ENCODE results near the gene ZFC3H1. TPM values are rescaled to one million over a fixed set of nuclear protein-coding genes. Genes with fewer than 3 reads are reported as not detected.

ZFC3H1 gene
- total and polyA plus RNA-seq, 5 experiments from 2014 or later = 19.1 to 118 (median 28.5) TPM

GRCh38 chr12:71666259-71666658, 2.6 kb upstream of the ZFC3H1 start:
- Mint-ChIP-seq H3K4me1 (peaks cover 20 to 49% (median 38%) of the 10 kb centered on the region in 4 donors), H3K4me3 (peak overlapping the region in 2 of 10 donors; percentile 14 to 96), H3K9me3 (peaks cover 0 to 9% (median 0%) of the 10 kb centered on the region in 9 donors), H3K27me3 (no peaks in the 10 kb centered on the region), H3K36me3 (peaks cover 0 to 15% (median 0%) of the 10 kb centered on the region in 3 donors), H3K27ac (peak overlapping the region; percentile 91 to 100 (median 99))
- POLR2A ChIA-PET = interaction anchor here (4.2 kb wide), 1 partner anchor 19 kb away, joined by 213 read pairs; the partner anchor contains the start of gene TMEM19
- DNase-seq (no peak), ATAC-seq (no peak)

GRCh38 chr12:71665090-71665463, 1.4 kb upstream of the ZFC3H1 start:
- DNase-seq (peak in 1 of 10 donors; percentile 10), ATAC-seq (no peak)
- Mint-ChIP-seq H3K4me1 (peaks cover 19 to 49% (median 42%) of the 10 kb centered on the region in 4 donors), H3K27me3 (no peaks in the 10 kb centered on the region), H3K27ac (peak overlapping the region; percentile 95 to 100 (median 99)), H3K9me3 (peaks cover 0 to 9% (median 0%) of the 10 kb centered on the region in 9 donors), H3K36me3 (peaks cover 0 to 15% (median 3%) of the 10 kb centered on the region in 3 donors), H3K4me3 (peak overlapping the region; percentile 95 to 100 (median 99))
- POLR2A ChIA-PET = interaction anchor here (1.2 to 4.2 kb wide), 5 partner anchors 10 to 1926 kb away, joined by 4 to 213 read pairs (median 28); partner anchors contain the start of genes RAB21, TBC1D15 and TMEM19

- peaks cover 0 to 9% (median 0%) of the 10 kb centered on the region in 9 donors for H3K9me3 Mint-ChIP-seq
- H3K27me3 Mint-ChIP-seq = no peaks in the 10 kb centered on the region
- DNase-seq (peak in 1 of 10 donors; percentile 8), ATAC-seq (peak; percentile 24 to 38)
- POLR2A ChIA-PET = interaction anchor here (1.2 to 4.2 kb wide), 11 partner anchors 11 to 1925 kb away, joined by 4 to 213 read pairs (median 11); partner anchors contain the start of genes CNOT2, RAB21, TBC1D15 and TMEM19
- peak overlapping the region; percentile 95 to 100 (median 99) for H3K27ac Mint-ChIP-seq
- H3K36me3 Mint-ChIP-seq = peaks cover under 1 to 19% (median 4%) of the 10 kb centered on the region in 3 donors
- peak overlapping the region; percentile 95 to 100 (median 99) for H3K4me3 Mint-ChIP-seq
- H3K4me1 Mint-ChIP-seq = peaks cover 19 to 51% (median 45%) of the 10 kb centered on the region in 4 donors
These were observed 902 bp upstream of the ZFC3H1 start for GRCh38 chr12:71664411-71665089.

GRCh38 chr12:71662849-71663560, 643 bp downstream of the ZFC3H1 start:
- ATAC-seq = peak; percentile 40 to 54
- peak overlapping the region; percentile 95 to 100 (median 99) for H3K4me3 Mint-ChIP-seq
- no peaks in the 10 kb centered on the region for H3K27me3 Mint-ChIP-seq
- peaks cover 0 to 9% (median 0%) of the 10 kb centered on the region in 9 donors for H3K9me3 Mint-ChIP-seq
- POLR2A ChIA-PET = interaction anchor here (0.7 to 4.2 kb wide), 19 partner anchors 9 to 1419 kb away, joined by 3 to 213 read pairs (median 5); partner anchors contain the start of genes CNOT2, RAB21, TBC1D15 and TMEM19
- H3K4me1 Mint-ChIP-seq = peaks cover 22 to 60% (median 53%) of the 10 kb centered on the region in 4 donors
- H3K27ac Mint-ChIP-seq = peak overlapping the region; percentile 95 to 100 (median 99)
- peaks cover 10 to 33% (median 17%) of the 10 kb centered on the region in 3 donors for H3K36me3 Mint-ChIP-seq
- peak; percentile 56 to 82 (median 72) for DNase-seq

GRCh38 chr12:71661977-71662530, 1.6 kb downstream of the ZFC3H1 start:
- ATAC-seq = no peak
- Mint-ChIP-seq H3K9me3 (peaks cover 0 to 1% (median 0%) of the 10 kb centered on the region in 9 donors), H3K27ac (peak overlapping the region; percentile 84 to 100 (median 99)), H3K27me3 (no peaks in the 10 kb centered on the region), H3K4me3 (peak overlapping the region; percentile 95 to 100 (median 99)), H3K36me3 (peaks cover 10 to 39% (median 22%) of the 10 kb centered on the region in 3 donors), H3K4me1 (peaks cover 17 to 65% (median 47%) of the 10 kb centered on the region in 4 donors)
- DNase-seq = no peak
- POLR2A ChIA-PET = interaction anchor here (0.7 to 4.2 kb wide), 11 partner anchors 16 to 177 kb away, joined by 3 to 213 read pairs (median 6); partner anchors contain the start of genes RAB21, TBC1D15 and TMEM19

- Mint-ChIP-seq H3K27me3 (no peaks in the 10 kb centered on the region), H3K36me3 (peaks cover 10 to 54% (median 22%) of the 10 kb centered on the region in 3 donors), H3K4me1 (peaks cover 11 to 50% (median 37%) of the 10 kb centered on the region in 4 donors), H3K4me3 (peak overlapping the region in 4 of 10 donors; percentile 9 to 51 (median 36)), H3K27ac (peak overlapping the region in 1 of 10 donors; percentile 48), H3K9me3 (no peaks in the 10 kb centered on the region)
- ATAC-seq (no peak), DNase-seq (no peak)
- POLR2A ChIA-PET = no interaction called here
These were observed 6.9 kb downstream of the ZFC3H1 start for GRCh38 chr12:71656740-71657139.

- peaks cover 12 to 46% (median 34%) of the 10 kb centered on the region in 4 donors for H3K4me1 Mint-ChIP-seq
- peaks cover 10 to 51% (median 22%) of the 10 kb centered on the region in 3 donors for H3K36me3 Mint-ChIP-seq
- ATAC-seq (no peak), DNase-seq (no peak)
- H3K27me3 Mint-ChIP-seq = no peaks in the 10 kb centered on the region
- H3K4me3 Mint-ChIP-seq = peak overlapping the region; percentile 16 to 75 (median 60)
- no peaks in the 10 kb centered on the region for H3K9me3 Mint-ChIP-seq
- peak overlapping the region in 2 of 10 donors; percentile 12 for H3K27ac Mint-ChIP-seq
- POLR2A ChIA-PET = interaction anchor here (0.6 kb wide), 1 partner anchor 30 kb away, joined by 3 read pairs; the partner anchor contains the start of gene TMEM19
These were observed 7.7 kb downstream of the ZFC3H1 start for GRCh38 chr12:71655907-71656306.

- Mint-ChIP-seq H3K4me1 (peaks cover 14 to 46% (median 33%) of the 10 kb centered on the region in 4 donors), H3K4me3 (peak overlapping the region; percentile 16 to 75 (median 60)), H3K27me3 (no peaks in the 10 kb centered on the region), H3K9me3 (no peaks in the 10 kb centered on the region), H3K36me3 (peaks cover 10 to 51% (median 22%) of the 10 kb centered on the region in 3 donors), H3K27ac (peak overlapping the region in 6 of 10 donors; percentile 12 to 49 (median 17))
- DNase-seq (no peak), ATAC-seq (peak in 1 of 2 donors; percentile 25)
- POLR2A ChIA-PET = interaction anchor here (0.6 kb wide), 1 partner anchor 30 kb away, joined by 3 read pairs; the partner anchor contains the start of gene TMEM19
These were observed 8.2 kb downstream of the ZFC3H1 start for GRCh38 chr12:71655495-71655894.

- POLR2A ChIA-PET = no interaction called here
- Mint-ChIP-seq H3K27me3 (no peaks in the 10 kb centered on the region), H3K27ac (peak overlapping the region in 2 of 10 donors; percentile 12 to 65), H3K4me1 (peaks cover 15 to 44% (median 32%) of the 10 kb centered on the region in 4 donors), H3K4me3 (peak overlapping the region in 8 of 10 donors; percentile 33 to 75 (median 46)), H3K9me3 (no peaks in the 10 kb centered on the region), H3K36me3 (peaks cover 6 to 52% (median 14%) of the 10 kb centered on the region in 3 donors)
- DNase-seq (no peak), ATAC-seq (no peak)
These were observed 9.4 kb downstream of the ZFC3H1 start for GRCh38 chr12:71654200-71654599.

- POLR2A ChIA-PET = no interaction called here
- Mint-ChIP-seq H3K4me1 (peaks cover 12 to 42% (median 30%) of the 10 kb centered on the region in 4 donors), H3K4me3 (no peak overlapping the region), H3K36me3 (peaks cover 0 to 49% (median 5%) of the 10 kb centered on the region in 3 donors), H3K27ac (no peak overlapping the region), H3K9me3 (no peaks in the 10 kb centered on the region), H3K27me3 (no peaks in the 10 kb centered on the region)
- DNase-seq (no peak), ATAC-seq (no peak)
These were observed 10.5 kb downstream of the ZFC3H1 start for GRCh38 chr12:71653137-71653536.

- POLR2A ChIA-PET = no interaction called here
- no peaks in the 10 kb centered on the region for H3K9me3 Mint-ChIP-seq
- DNase-seq (no peak), ATAC-seq (no peak)
- no peak overlapping the region for H3K27ac Mint-ChIP-seq
- peaks cover 0 to 48% (median 4%) of the 10 kb centered on the region in 3 donors for H3K36me3 Mint-ChIP-seq
- H3K27me3 Mint-ChIP-seq = no peaks in the 10 kb centered on the region
- H3K4me1 Mint-ChIP-seq = peaks cover 12 to 44% (median 30%) of the 10 kb centered on the region in 4 donors
- H3K4me3 Mint-ChIP-seq = no peak overlapping the region
These were observed 11.0 kb downstream of the ZFC3H1 start for GRCh38 chr12:71652656-71653055.

GRCh38 chr12:71649401-71649800, 14.2 kb downstream of the ZFC3H1 start:
- DNase-seq (no peak), ATAC-seq (no peak)
- POLR2A ChIA-PET = no interaction called here
- peaks cover 8 to 31% (median 24%) of the 10 kb centered on the region in 4 donors for H3K4me1 Mint-ChIP-seq
- no peaks in the 10 kb centered on the region for H3K27me3 Mint-ChIP-seq
- no peaks in the 10 kb centered on the region for H3K9me3 Mint-ChIP-seq
- H3K36me3 Mint-ChIP-seq = peaks cover 4 to 46% (median 8%) of the 10 kb centered on the region in 3 donors
- H3K27ac Mint-ChIP-seq = peak overlapping the region in 5 of 10 donors; percentile 56 to 64 (median 61)
- peak overlapping the region in 2 of 10 donors; percentile 5 to 12 for H3K4me3 Mint-ChIP-seq
